Loucy (cell line): ENCODE measurements around the gene ARHGAP26.

ENCODE experiments used
- H2AFZ ChIP-seq: fragments of 200-600 bp; sonication (generic); 2 replicates; pipeline ENCODE4 v1.6.0; 2016; ENCODE audit warnings: antibody characterized with exemption, mild to moderate bottlenecking, low read length, moderate library complexity
- H3F3A ChIP-seq: fragments of 200-600 bp; 2 replicates; pipeline ENCODE4 v1.6.0; 2016; ENCODE audit warnings: antibody characterized with exemption, low read depth, mild to moderate bottlenecking
- H3K27me3 ChIP-seq: fragments of 200-600 bp; sonication (generic); 2 replicates; pipeline ENCODE4 v1.6.1; 2014; ENCODE audit warnings: low read length, mild to moderate bottlenecking; ENCODE audit not compliant: insufficient read depth, poor library complexity, severe bottlenecking
- H3K36me3 ChIP-seq: fragments of 200-600 bp; sonication (generic); 2 replicates; pipeline ENCODE4 v1.6.1; 2016; ENCODE audit warnings: low read length; ENCODE audit not compliant: insufficient read depth
- H3K4me1 ChIP-seq: fragments of 200-600 bp; sonication (generic); 2 replicates; pipeline ENCODE4 v1.5.1; 2014; ENCODE audit warnings: low read length, mild to moderate bottlenecking; ENCODE audit not compliant: insufficient read depth, poor library complexity, severe bottlenecking
- H3K4me2 ChIP-seq: fragments of 200-600 bp; sonication (generic); 2 replicates; pipeline ENCODE4 v1.6.0; 2014; ENCODE audit warnings: antibody characterized with exemption, low read length, low read depth, mild to moderate bottlenecking; ENCODE audit not compliant: poor library complexity, severe bottlenecking
- H3K4me3 ChIP-seq: fragments of 200-600 bp; sonication (generic); 2 replicates; pipeline ENCODE4 v1.5.1; 2014; ENCODE audit warnings: low read length, mild to moderate bottlenecking, mixed read lengths; ENCODE audit not compliant: poor library complexity, severe bottlenecking
- H3K79me2 ChIP-seq: fragments of 200-600 bp; sonication (generic); 2 replicates; pipeline ENCODE4 v1.6.1; 2014; ENCODE audit warnings: low read length; ENCODE audit not compliant: insufficient read depth
- H3K9ac ChIP-seq: fragments of 200-600 bp; sonication (generic); 2 replicates; pipeline ENCODE4 v1.6.0; 2014; ENCODE audit warnings: mild to moderate bottlenecking, low read depth, low read length, moderate library complexity; ENCODE audit not compliant: poor library complexity, severe bottlenecking
- H3K9me2 ChIP-seq: fragments of 200-600 bp; sonication (generic); replicated peaks from 2 replicates; pipeline ENCODE4 v1.6.1; 2016; ENCODE audit warnings: low read depth, low read length, mixed read lengths
- H3K9me3 ChIP-seq: fragments of 200-600 bp; sonication (generic); 2 replicates; pipeline ENCODE4 v1.6.1; 2014; ENCODE audit warnings: mild to moderate bottlenecking, antibody characterized with exemption, low read length, low read depth; ENCODE audit not compliant: insufficient read depth
- H4K20me1 ChIP-seq: fragments of 200-600 bp; sonication (generic); 2 replicates; pipeline ENCODE4 v1.6.0; 2014; ENCODE audit warnings: antibody characterized with exemption, low read length, mild to moderate bottlenecking; ENCODE audit not compliant: insufficient read depth, poor library complexity, severe bottlenecking
- EZH2phosphoT487 ChIP-seq: fragments of 200-600 bp; IDR thresholded peaks from 2 replicates; pipeline ENCODE4 v1.6.1; 2018; ENCODE audit warnings: antibody characterized with exemption, mild to moderate bottlenecking, moderate library complexity, borderline replicate concordance
- TF ChIP-seq, protein P1 (sequence below): fragments of 200-600 bp; sonication (generic); conservative IDR thresholded peaks from 2 replicates; pipeline ENCODE4 v1.5.1; 2014; ENCODE audit warnings: mild to moderate bottlenecking, antibody characterized with exemption, low read length

Gene ARHGAP26

DNA sequence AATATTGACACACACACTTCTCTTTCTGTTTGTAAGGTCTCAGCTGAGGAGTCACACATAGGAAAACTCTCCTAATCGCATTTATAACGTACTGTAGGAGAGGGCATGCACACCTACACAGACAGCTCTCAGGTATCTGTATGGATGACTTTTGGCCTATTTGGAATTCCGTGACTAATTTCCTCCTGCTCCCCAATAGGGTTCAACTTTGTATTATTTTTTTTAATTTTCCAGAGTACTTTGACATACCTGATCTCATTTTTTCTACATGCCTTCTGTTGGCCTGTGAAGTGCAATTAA is 195.9 kb downstream of the ARHGAP26 start:
- TF ChIP-seq, protein P1, sequence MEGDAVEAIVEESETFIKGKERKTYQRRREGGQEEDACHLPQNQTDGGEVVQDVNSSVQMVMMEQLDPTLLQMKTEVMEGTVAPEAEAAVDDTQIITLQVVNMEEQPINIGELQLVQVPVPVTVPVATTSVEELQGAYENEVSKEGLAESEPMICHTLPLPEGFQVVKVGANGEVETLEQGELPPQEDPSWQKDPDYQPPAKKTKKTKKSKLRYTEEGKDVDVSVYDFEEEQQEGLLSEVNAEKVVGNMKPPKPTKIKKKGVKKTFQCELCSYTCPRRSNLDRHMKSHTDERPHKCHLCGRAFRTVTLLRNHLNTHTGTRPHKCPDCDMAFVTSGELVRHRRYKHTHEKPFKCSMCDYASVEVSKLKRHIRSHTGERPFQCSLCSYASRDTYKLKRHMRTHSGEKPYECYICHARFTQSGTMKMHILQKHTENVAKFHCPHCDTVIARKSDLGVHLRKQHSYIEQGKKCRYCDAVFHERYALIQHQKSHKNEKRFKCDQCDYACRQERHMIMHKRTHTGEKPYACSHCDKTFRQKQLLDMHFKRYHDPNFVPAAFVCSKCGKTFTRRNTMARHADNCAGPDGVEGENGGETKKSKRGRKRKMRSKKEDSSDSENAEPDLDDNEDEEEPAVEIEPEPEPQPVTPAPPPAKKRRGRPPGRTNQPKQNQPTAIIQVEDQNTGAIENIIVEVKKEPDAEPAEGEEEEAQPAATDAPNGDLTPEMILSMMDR: no peak
- TF ChIP-seq EZH2phosphoT487: no peak
- no peaks in the 10 kb centered on the region for H3K9me3 ChIP-seq

DNA sequence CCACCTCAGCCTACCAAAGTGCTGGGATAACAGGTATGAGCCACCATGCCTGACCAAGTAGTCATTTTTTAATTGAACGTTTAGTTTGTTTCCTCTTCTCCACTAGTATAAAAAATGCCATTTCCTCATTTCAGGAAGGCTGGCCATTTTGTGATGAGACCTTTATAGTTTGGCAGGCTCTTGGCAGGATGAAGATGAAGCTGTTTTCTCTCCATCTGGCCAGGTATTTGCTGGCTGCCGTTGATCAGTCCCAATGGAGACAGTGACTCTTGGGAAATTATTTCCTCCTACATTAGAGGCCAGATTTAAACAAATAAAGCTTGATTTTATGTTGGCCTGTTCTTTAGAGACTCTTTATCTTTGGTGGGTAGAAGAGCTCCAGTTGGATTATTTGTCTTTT is 199.0 kb downstream of the ARHGAP26 start:
- Histone ChIP-seq H3K36me3 (no peaks in the 10 kb centered on the region), H4K20me1 (no peaks in the 10 kb centered on the region), H3K4me2 (no peak overlapping the region), H2AFZ (no peak overlapping the region), H3K4me1 (peaks cover 6% of the 10 kb centered on the region), H3K9me3 (no peaks in the 10 kb centered on the region), H3K4me3 (no peak overlapping the region), H3K27me3 (no peaks in the 10 kb centered on the region), H3K9ac (no peak overlapping the region), H3F3A (no peaks in the 10 kb centered on the region), H3K79me2 (no peaks in the 10 kb centered on the region), H3K9me2 (no peaks in the 10 kb centered on the region)
- TF ChIP-seq, protein P1: no peak
- no peak for TF ChIP-seq EZH2phosphoT487

More for the DNA sequence above, 195.9 kb downstream of the ARHGAP26 start:
- no peaks in the 10 kb centered on the region for H4K20me1 ChIP-seq
- H3K4me2 ChIP-seq: no peak overlapping the region
- H3K4me3 ChIP-seq: no peak overlapping the region
- no peak overlapping the region for H2AFZ ChIP-seq
- H3K4me1 ChIP-seq: no peaks in the 10 kb centered on the region
- H3K9ac ChIP-seq: no peak overlapping the region
- H3K9me2 ChIP-seq: no peaks in the 10 kb centered on the region
- no peaks in the 10 kb centered on the region for H3K79me2 ChIP-seq
- no peaks in the 10 kb centered on the region for H3K36me3 ChIP-seq
- H3F3A ChIP-seq: no peaks in the 10 kb centered on the region
- H3K27me3 ChIP-seq: no peaks in the 10 kb centered on the region

DNA sequence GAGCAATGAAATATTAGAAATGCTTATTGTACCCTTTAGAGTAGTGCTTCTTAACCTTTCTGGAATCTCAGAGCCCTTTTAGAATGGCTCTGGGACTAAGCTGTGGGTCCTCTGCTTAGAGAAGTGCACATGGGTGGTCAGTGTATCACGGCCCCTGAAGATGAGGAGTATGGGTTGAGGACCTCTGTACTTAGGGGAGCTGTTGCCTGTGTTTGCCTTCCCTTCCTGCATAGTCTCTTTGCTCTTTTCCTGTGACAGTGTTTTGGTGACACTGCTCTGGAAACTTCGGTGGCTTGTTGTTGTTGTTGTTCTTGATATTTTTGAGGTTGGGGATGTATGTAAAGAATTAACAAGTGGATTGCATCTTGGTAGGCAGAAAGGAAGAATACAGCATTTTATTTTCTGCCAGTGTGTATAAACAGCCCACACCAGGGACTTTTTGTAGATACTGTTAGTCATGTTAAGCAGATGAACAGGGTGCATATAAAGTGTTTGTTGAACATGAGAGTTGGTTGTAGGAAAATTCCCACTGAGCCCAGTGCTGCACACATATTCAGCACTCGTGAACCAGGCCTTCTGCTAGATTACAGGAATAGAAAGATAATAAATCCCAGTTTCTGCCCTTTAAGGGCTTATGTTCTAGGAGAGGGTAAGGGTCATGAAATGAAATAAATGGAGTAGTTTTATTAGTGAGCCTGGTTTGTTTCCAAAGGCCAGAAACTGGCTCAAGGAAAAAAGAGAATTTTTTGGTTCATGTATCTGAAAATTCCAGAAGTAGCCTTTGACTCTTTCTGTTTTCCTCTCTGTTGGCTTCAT is 199.7 kb downstream of the ARHGAP26 start:
- TF ChIP-seq, protein P1: no peak
- Histone ChIP-seq H3K79me2 (no peaks in the 10 kb centered on the region), H3K4me1 (peaks cover 6% of the 10 kb centered on the region), H3K9me2 (no peaks in the 10 kb centered on the region), H3K9me3 (no peaks in the 10 kb centered on the region), H2AFZ (no peak overlapping the region), H3F3A (no peaks in the 10 kb centered on the region), H3K36me3 (no peaks in the 10 kb centered on the region), H3K4me2 (no peak overlapping the region), H3K4me3 (no peak overlapping the region), H3K9ac (no peak overlapping the region), H4K20me1 (no peaks in the 10 kb centered on the region), H3K27me3 (no peaks in the 10 kb centered on the region)
